ENCODE results near the gene ERCC6L2. TPM values are rescaled to one million over a fixed set of nuclear protein-coding genes. Genes with fewer than 3 reads are reported as not detected.
A peak's percentile ranks its signal among the peaks of the same experiment; 100 is the strongest.

The ERCC6L2 gene
- total and polyA plus RNA-seq, 9 of the 15 experiments (the other 6 are each of a cell fraction or from before 2014, with no cell fraction given): 7.8 to 42.8 (median 23.6) TPM

- ChIA-PET CTCF (ENCODE audit: low intra/inter-chr PET ratio) (no interaction called here), POLR2A (interaction anchor here (0.8 kb wide), 1 partner anchor 14 kb away, joined by 3 read pairs; no protein-coding TSS in a partner anchor)
- in situ Hi-C loops (cut with MboI): no loop called here
- Histone ChIP-seq H3K27ac (ENCODE audit: extremely low read depth, low read depth, low read length) (no peak overlapping the region), H3K4me2 (ENCODE audit: insufficient read depth, low read length) (no peak overlapping the region), H2AFZ (ENCODE audit: low read depth, low read length) (no peak overlapping the region), H3K4me1 (replicated peaks in 1 of 2; ENCODE audit: control insufficient read depth in 2 of 2, insufficient read depth in 2 of 2, low read length in 2 of 2) (no peaks in the 10 kb centered on the region), H4K20me1 (replicated peaks; ENCODE audit: control insufficient read depth, insufficient read depth, low read length) (no peaks in the 10 kb centered on the region), H3K79me2 (ENCODE audit: control insufficient read depth, insufficient read depth, low read length) (no peaks in the 10 kb centered on the region), H3K36me3 (ENCODE audit: control insufficient read depth, insufficient read depth, low read length) (no peaks in the 10 kb centered on the region), H3K27me3 (ENCODE audit: control insufficient read depth in 2 of 2, insufficient read depth in 2 of 2, low read length in 2 of 2) (peaks cover 36 to 66% of the 10 kb centered on the region in 2 experiments), H3K9me1 (ENCODE audit: control insufficient read depth, insufficient read depth, low read length) (no peaks in the 10 kb centered on the region), H3K4me3 (no peak overlapping the region), H3K9ac (ENCODE audit: insufficient read depth in 1 of 2, low read depth in 2 of 2, low read length in 2 of 2) (no peak overlapping the region), H3K9me3 (replicated peaks; ENCODE audit: control insufficient read depth, insufficient read depth, low read depth, low read length) (no peaks in the 10 kb centered on the region)
- ATAC-seq (no peak), FAIRE-seq (no peak), DNase-seq (ENCODE audit: extremely low read depth in 1 of 4, low spot score in 3 of 4) (no peak)
- WGBS (ENCODE audit: insufficient coverage, low coverage, missing lambda C conversion rate): 1% methylated on average over 8 of the region's 8 CpGs
- intact Hi-C loops (cut with micrococcal nuclease): no loop called here
- TF ChIP-seq USF1 (CRISPR knock-in tag; IDR thresholded peaks at IDR 0.05) (0 out of 2 replicates have a peak, but pooled peaks have one; percentile 32), USF2 (CRISPR knock-in tag; IDR thresholded peaks at IDR 0.05) (peak; percentile 61), BHLHE40 (IDR thresholded peaks at IDR 0.05; ENCODE audit: low read length) (peak; percentile 31; the same call in 1 of the 2 replicates), KLF1 (tag; IDR thresholded peaks at IDR 0.05) (no peak), ATF6 (CRISPR knock-in tag; IDR thresholded peaks at IDR 0.05) (no peak)
- BruUV-seq (replicated peaks): no TSS peak
Observed at GRCh38 chr9:95826183-95826838, 49.2 kb upstream of the ERCC6L2 start.

Measured in K562 (cell line).